ENCODE data around the gene GLO1. TPM values are rescaled to one million over a fixed set of nuclear protein-coding genes. Genes with fewer than 3 reads are reported as not detected.

The GLO1 gene
- total and polyA plus RNA-seq, 9 of the 15 experiments (the other 6 are each of a cell fraction or from before 2014, with no cell fraction given) = 155 to 331 (median 203) TPM

GRCh38 chr6:38673397-38674165, 29.4 kb downstream of the GLO1 start (continued):
- TF ChIP-seq CHAMP1 (IDR thresholded peaks at IDR 0.05) = no peak
- TF ChIP-seq, protein P1, sequence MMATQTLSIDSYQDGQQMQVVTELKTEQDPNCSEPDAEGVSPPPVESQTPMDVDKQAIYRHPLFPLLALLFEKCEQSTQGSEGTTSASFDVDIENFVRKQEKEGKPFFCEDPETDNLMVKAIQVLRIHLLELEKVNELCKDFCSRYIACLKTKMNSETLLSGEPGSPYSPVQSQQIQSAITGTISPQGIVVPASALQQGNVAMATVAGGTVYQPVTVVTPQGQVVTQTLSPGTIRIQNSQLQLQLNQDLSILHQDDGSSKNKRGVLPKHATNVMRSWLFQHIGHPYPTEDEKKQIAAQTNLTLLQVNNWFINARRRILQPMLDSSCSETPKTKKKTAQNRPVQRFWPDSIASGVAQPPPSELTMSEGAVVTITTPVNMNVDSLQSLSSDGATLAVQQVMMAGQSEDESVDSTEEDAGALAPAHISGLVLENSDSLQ (IDR thresholded peaks at IDR 0.05) = peak; percentile 67
- peak; percentile 13 for TF ChIP-seq RBM25 (IDR thresholded peaks at IDR 0.05; ENCODE audit: low read depth, low read length, severe bottlenecking)
- no peak for TF ChIP-seq ETV5 (CRISPR knock-in tag; IDR thresholded peaks at IDR 0.05; ENCODE audit: low read depth)
- TF ChIP-seq ZNF12 (CRISPR knock-in tag; IDR thresholded peaks at IDR 0.05) = no peak
- TF ChIP-seq BHLHE40 (IDR thresholded peaks at IDR 0.05; ENCODE audit: low read length) = peak; percentile 74
- no peak for TF ChIP-seq ZKSCAN3 (CRISPR knock-in tag; IDR thresholded peaks at IDR 0.05)
- TF ChIP-seq, protein P2, sequence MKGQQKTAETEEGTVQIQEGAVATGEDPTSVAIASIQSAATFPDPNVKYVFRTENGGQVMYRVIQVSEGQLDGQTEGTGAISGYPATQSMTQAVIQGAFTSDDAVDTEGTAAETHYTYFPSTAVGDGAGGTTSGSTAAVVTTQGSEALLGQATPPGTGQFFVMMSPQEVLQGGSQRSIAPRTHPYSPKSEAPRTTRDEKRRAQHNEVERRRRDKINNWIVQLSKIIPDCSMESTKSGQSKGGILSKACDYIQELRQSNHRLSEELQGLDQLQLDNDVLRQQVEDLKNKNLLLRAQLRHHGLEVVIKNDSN (CRISPR knock-in tag; IDR thresholded peaks at IDR 0.05) = no peak
- no peak for TF ChIP-seq FOSL1 (tag; conservative IDR thresholded peaks at IDR 0.05)
- TF ChIP-seq HDAC2 (IDR thresholded peaks at IDR 0.05) = no peak
- peak; percentile 31; the same call in 1 of the 2 replicates for TF ChIP-seq CC2D1A (IDR thresholded peaks at IDR 0.05)
- no peak for TF ChIP-seq ZNF57 (CRISPR knock-in tag; IDR thresholded peaks at IDR 0.05)
- no peak for TF ChIP-seq HNRNPH1 (optimal IDR thresholded peaks at IDR 0.05; ENCODE audit: low read depth, low read length)
- TF ChIP-seq SREBF2 (CRISPR knock-in tag; IDR thresholded peaks at IDR 0.05) = no peak
- peak; percentile 68 for TF ChIP-seq MEIS2 (IDR thresholded peaks at IDR 0.05; ENCODE audit: partially characterized antibody)
- TF ChIP-seq MEF2A (IDR thresholded peaks at IDR 0.05; ENCODE audit: control insufficient read depth, low read depth, low read length) = no peak
- TF ChIP-seq TCF7 (IDR thresholded peaks at IDR 0.05; ENCODE audit: borderline replicate concordance) = no peak
- no peak for TF ChIP-seq ASH1L (IDR thresholded peaks at IDR 0.05; ENCODE audit: borderline replicate concordance, low read depth, partially characterized antibody)
- TF ChIP-seq MAFG (tag; conservative IDR thresholded peaks at IDR 0.05) = no peak
- TF ChIP-seq ZNF24 (IDR thresholded peaks at IDR 0.05) = no peak
- TF ChIP-seq KAT2B (IDR thresholded peaks at IDR 0.05; ENCODE audit: low read depth, low read length) = no peak
- TF ChIP-seq RUNX1 (IDR thresholded peaks at IDR 0.05; ENCODE audit: low read depth) = no peak
- TF ChIP-seq GTF2E2 (tag; IDR thresholded peaks at IDR 0.05) = no peak
- no peak for TF ChIP-seq TAF15 (IDR thresholded peaks at IDR 0.05; ENCODE audit: low read depth, low read length)
- peak; percentile 36; the same call in 1 of the 2 replicates for TF ChIP-seq SP1 (CRISPR knock-in tag; IDR thresholded peaks at IDR 0.05)
- TF ChIP-seq MYC (IDR thresholded peaks at IDR 0.05; ENCODE audit: low read depth, low read length) = 0 out of 2 replicates have a peak, but pooled peaks have one; percentile 14
- peak; percentile 34; the same call in 1 of the 2 replicates for TF ChIP-seq MYC (CRISPR knock-in tag; IDR thresholded peaks at IDR 0.05; ENCODE audit: borderline replicate concordance, low read depth)
